IPS DF 4.7 (cell line): Measurements from ENCODE around the gene PRR16.
"Not testable (repeated sequence)": the region's sequence is repeated elsewhere in the genome, so short reads cannot be mapped to it uniquely, and the experiment has no call there.

ENCODE experiments used
- DNase-seq: peaks from one replicate; pipeline ENCODE4 v3.0.0-alpha.2; 2013; ENCODE audit warnings: low spot score; ENCODE audit errors: extremely low read depth

Gene PRR16

DNA sequence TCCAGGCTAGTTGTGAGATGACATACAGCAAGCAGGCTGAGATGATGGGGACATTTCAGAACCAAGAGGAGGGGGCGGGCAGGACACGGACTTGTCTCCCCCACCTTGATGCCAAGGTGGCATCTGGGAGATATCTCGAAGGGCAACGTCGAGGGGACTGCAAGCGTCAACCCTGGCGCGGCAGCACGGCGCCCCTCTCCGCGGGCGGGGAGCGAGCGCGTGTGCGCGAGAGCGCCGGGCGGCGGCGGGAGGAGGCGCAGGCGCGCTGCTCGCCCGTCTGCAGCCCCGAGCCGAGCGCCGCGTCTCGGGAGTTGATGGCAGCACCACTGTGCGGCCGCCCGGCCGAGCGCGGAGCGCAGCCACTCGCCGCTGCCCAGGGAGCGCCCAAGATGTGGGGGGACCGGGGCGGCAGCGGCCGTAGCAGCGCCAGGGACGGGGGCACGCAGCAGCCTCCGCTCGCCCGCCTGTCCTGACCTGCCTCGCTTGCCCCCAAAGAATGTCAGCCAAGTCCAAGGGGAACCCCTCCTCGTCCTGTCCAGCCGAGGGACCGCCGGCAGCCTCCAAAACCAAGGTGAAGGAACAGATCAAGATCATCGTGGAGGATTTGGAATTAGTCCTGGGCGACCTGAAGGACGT lies at the start of gene PRR16:
Gene PRR16 (plus strand): TSS at position 310 of the 636 bp plus-strand sequence.
- no peak for DNase-seq

DNA sequence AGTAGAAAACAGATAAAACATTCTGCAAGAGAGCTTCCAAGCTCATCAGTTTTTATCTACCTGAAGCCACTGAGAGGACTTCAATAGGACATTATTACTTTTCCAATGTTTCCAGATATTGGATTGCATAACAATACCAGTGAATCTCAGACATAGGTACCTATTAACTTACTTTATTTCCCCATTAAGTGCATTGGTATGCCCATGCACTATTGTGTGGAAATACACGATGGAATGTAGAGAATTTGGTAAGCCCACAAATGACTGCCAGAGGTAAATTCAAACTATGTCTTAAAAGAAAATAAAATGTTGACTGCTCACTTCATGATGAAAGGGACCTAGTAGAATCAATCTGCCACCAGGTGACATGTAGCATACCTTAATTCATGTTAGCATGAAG lies 48.1 kb upstream of the PRR16 start:
- no peak for DNase-seq

DNA sequence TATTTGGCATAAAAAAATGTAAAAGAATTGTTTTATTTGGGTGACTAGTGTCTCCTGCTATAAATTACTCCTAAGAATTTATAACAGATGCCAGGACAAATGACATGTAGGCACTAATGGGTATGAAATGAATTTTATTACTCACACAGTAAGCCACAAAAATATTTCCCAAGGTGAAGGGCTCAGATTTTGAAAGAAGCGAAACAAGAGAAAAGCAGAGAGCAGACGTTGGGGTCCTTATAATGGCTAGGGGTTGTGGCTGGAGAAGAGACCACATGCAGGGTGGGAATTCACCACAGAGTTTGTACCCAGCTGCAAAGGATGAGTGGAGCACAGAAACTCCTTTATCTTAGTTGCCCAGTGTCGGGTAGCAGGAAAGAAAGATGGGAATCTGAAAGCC lies 45.0 kb upstream of the PRR16 start:
- no peak for DNase-seq

DNA sequence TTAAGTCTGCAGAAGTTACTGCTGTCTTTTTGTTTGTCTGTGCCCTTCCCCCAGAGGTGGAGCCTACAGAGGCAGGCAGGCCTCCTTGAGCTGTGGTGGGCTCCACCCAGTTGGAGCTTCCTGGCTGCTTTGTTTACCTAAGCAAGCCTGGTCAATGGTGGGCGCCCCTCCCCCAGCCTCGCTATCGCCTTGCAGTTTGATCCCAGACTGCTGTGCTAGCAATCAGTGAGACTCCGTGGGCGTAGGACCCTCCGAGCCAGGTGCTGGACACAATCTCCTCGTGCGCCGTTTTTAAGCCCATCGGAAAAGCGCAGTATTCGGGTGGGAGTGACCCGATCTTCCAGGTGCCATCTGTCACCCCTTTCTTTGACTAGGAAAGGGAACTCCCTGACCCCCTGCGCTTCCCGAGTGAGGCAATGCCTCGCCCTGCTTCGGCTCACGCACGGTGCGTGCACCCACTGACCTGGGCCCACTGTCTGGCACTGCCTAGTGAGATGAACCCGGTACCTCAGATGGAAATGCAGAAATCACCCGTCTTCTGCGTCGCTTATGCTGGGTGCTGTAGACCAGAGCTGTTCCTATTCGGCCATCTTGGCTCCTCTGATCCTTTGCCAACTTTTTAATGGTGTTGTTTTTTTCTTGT lies 37.3 kb upstream of the PRR16 start:
- not testable (repeated sequence) for DNase-seq

DNA sequence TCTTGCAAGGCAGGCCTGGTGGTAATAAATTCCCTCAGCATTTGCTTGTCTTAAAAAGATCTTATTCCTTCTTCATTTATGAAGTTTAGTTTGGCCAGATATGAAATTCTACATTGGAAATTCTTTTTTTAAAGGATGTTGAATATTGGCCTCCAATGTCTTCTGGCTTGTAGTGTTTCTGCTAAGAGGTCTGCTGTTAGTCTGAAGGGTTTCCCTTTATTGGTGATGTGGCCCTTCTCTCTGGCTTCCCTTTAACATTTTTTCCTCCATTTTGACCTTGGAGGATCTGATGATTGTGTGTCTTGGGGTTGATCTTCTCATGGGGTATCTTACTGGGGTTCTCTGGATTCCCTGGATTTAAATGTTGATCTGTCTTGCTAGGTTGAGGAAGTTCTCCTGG lies 33.5 kb upstream of the PRR16 start:
- DNase-seq, result no peak

DNA sequence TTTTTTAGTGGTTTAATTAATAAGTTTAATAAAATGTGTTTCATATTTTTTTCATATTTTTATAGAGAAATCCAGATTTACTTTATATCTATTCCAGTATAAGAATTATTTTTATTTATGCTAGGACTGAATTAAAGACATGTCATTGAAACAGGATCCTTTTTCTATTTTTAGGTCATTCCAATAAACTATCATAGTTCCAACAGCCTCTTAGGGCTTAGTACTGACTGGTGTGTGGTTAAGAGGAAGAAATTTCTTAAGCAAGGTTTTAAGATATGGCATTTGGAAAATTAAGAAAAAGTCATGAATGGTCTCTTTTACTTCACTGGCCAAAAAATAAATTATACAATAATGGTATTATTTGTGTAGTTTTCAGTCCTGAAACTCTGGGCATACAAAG lies 31.2 kb upstream of the PRR16 start:
- DNase-seq, result no peak

DNA sequence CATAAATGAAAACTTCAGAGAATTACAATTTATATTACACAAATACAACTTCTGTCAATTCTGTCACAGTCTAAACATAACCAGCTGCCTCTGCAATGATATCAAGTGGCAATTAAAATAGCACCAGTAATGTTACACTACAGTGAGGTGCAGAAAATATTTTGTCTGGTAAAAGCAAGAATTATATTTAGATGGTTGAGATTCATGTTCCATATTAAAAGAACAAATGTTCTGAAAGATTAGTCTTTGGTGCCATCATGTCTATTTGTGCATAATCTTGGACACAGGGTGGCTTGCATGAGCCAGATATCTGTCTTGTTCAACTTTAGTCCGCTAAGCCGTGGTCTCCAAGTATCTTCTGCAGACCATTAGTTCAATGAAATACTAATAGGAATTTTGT lies 29.0 kb upstream of the PRR16 start:
- DNase-seq, result no peak

DNA sequence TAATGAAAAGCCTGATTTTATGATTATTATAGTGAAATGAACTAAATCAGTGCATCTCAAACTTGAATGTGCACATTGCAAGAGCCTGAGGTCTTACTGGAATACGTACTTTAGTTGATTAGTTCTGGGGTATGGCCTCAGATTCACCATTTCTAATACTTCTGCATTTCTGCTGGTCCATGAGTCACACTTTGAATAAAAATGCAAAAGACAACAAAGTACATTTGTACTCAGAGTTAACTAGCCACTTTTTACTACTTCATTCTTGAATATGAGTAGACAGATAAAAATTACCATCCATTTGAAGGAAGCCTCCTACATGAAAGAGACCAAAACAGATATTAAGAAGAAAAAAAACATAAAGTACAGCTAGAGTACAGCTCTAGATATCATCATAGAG lies 27.1 kb upstream of the PRR16 start:
- DNase-seq, result no peak

DNA sequence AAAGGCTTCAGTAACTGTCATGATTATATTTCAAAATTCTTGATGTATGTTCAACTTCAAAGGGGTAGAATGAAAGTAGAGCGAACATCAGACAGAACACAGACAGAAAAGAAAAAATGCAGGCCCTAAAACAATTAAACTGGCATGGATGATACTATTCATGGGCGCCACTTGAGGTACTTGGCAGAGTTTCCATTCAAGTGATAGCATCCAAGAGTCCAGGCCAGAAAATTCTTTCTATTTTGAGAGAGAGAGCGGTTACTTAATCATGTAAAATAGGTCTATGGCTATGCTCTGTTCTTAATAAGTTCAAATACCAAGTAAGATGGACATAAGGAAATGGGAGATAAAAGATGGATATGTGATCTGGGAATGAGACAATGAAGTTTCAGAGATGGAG lies 21.4 kb upstream of the PRR16 start:
- DNase-seq, result no peak

DNA sequence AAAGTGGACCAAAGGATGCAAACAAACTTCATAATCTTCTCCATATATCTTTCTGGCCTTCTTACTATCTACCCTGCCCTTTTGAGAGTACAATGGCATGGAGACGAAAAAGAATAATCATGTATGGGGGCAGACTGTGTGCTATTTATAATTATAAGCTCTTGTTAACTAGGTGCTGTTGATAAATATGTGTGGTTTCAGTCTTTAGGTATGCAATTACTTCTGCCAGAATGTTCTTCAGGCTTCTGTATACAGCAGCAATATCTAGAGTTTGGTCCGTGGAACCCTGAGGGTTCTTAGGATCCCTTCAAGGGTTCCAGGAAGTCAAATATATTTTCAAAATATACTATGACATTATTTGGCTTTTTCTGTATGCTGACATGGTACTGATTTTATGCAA lies 20.5 kb upstream of the PRR16 start:
- DNase-seq, result no peak

DNA sequence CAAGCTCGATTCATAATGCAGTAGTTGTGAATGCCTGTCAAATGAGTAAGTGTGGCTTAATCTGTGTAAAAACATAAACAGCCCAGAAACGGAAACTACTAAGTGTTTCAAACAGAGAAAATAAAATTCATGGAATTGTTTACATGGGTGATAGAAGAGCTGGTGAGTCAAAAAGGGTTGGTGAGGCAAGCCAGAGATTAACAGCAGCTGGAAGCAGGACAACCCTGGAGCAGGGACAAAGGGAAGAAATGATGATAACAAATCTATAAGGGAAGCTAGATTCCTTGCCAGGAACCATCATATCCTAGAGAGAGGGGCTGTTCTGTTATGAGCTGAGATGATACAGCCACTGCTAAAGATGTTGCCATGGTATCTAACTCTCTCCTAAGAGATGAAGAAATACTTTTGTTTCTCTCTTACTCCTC lies 18.0 kb upstream of the PRR16 start:
- DNase-seq, result no peak

DNA sequence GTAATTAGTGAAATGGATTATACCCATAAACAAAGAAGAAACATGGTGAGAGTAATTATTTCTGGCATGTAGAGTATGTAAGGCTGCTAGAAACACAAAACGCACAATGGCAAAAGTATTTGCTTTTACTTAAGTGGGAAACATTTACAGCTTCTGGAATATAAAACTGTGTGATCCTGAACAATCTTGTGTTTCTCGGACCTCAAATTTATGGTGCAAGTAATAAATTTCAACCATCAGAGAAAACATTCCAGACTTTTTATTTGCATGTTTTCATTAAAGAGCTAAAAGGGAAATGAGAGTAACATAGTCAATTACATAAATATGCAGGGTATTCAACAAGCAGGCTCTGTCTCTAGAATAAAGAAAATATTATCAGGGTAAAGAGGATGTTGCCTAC lies 17.2 kb upstream of the PRR16 start:
- no peak for DNase-seq

DNA sequence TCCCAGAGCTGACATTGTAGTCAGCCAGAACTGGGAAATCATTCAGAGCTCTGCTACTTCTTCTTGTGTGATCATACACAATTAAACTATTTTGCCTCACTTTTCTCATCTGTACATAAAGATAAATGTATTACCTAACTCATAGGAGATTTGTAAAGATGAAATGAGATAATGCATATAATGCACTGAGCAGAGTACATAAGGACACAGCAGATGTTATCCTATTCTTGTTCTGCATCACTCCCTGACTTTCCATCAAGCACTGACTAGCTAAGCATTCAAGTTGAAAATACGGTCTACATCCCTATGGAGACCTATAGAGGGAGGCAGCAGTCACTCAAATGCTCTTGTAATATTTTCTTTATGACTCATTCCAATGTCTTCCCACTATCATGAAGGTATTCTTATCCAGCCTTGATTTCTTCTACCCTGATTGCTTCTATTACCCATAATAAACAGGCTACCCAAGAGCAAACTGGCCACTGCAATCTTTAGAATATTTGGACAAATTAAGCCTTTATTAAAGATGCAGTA lies 16.3 kb upstream of the PRR16 start:
- no peak for DNase-seq

DNA sequence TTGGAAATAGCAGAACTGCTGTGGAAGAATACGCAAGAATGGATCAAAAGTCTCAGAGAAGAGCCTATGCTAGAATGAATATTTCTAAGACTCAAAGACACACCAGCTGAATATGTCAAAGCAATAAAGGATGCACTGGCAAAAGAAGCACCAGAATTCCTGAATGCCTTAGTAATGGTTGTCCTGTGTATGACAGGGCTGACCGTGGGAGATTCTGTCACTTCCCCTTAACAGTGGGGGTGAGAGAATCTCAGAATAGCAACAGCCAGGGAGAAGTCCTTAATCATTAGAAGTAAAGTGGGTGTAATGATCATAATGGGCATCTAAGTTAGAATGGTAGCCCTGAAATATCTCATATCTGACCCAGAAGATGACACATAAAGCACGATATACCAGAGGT lies 14.6 kb upstream of the PRR16 start:
- no peak for DNase-seq

DNA sequence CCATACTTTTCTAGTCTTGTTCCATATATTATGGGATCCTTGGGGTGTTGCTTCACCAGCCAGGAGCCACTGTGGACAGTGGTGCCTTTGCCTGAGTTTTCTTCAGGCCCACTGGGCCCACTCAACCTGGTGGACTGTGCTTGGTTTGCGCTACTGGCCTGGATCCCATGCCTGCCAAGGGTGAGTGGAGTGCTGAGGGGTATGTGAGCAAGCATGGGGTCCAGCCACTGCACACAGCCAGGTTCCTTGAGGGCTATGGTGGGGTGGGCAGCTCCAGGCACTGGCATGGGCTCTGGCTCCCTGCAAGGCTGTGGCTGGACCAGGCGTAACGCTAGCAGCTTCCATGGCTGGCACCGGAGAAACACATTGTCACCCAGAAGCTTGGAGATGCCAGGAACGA lies 13.2 kb upstream of the PRR16 start:
- DNase-seq, result no peak

DNA sequence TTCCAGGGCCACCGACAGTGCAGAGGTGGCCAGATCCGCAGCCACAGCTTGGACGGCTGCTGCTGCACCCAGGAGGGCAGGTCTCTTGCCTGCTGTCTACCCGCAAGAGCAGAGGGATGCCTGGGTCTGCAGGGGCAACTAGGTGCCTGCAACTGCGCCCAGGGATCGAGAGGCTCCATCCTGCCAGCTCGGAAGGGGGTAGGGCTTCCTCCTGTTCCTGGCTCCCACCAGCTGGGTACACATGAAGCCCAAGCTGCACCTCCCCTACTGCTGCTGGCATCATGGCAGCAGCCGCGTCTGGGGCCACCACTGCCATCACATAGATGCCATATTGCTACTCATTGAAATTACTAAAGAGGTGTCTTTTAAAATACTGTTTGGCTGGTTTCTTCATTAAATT lies 12.7 kb upstream of the PRR16 start:
- DNase-seq, result no peak

DNA sequence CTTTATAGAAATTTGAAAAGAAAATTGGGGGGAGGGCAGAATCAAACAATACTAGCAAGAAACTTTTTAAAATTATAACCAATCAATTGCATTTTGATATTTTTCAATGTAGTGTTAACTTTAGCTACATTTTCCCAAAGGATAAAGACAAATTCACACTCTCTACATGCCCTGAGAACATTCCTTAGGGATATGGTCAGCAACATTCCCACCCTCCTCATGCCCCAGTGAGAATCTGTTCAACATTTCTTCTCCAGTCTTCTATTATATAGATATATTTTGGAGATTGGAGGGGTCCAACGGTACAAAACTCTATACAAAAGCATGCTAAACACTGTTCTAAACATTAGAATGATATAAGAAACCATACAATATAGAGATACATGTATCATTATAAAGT lies 11.6 kb upstream of the PRR16 start:
- no peak for DNase-seq

DNA sequence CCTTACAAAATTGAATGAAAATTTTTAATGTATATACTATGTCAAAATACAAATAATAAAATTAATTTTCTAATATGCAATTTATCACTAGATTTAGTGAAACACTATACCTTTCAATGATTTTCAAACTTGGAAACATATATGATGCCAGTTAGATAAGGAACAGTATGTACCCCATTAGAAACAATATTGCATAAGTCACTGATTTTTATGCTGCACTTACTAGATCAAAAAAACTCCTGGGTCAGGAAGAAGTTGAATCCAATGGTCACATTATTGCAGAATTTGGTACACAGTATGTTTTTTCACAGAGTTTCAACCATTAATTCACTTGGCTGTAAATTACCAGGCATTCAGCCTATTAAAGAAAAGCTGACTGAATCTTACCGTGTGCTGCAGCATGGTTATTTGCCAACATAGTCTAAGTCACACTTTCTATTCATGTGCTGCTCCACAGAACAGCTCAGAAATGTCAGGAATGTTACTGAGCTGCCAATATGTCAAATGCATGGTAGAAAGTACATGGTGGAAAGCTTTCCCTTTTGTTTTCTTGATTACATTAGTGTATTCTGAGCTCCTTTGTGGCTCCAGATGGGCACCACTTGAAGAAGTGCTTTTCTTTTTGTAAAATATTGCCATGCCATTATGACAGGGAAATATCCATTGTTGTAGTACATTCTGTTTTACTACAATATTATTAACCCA lies 9.9 kb upstream of the PRR16 start:
- no peak for DNase-seq

DNA sequence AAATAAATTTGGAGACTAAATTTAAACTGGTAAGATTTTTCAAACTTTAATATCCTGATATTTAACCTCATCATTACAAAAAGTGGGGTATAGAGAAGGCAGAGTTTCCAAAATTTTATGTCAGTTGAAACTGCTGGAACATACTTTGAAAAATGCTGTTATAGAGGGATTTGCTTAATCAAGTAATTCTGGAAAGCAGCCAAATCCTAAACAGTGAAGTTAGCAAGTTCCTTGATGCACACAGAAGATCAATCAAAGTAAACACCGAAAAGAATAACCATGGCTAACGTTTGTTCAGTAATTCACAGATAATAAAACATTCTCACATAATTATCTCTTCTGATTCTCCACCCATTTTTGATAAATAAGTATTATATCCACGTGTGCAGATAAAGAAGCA lies 8.1 kb upstream of the PRR16 start:
- DNase-seq, result no peak

DNA sequence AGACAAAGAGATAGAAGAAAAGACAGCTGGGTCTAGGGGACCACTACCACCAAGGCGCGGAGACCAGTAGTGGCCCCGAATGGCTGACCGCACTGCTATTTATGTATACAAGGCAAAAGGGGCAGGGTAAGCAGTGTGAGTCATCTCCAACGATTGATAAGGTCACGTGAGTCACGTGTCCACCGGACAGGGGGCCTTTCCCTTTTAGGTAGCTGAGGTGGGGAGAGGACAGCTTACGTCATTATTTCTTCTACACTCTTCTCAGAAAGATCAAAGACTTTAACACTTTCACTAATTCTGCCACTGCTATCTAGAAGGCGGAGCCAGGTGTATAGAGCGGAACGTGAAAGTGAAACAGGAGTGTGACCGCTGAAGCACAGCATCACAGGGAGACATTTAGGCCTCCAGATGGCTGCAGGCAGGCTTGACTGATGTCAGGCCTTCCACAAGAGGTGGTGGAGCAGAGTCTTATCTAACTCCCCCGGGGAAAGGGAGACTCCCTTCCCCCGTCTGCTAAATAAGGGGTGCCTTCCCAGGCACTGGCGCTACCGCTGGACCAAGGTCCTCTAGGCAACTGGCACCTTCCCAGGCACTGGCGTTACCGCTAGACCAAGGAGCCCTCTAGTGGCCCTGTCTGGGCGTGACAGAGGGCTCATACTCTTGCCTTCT lies 6.1 kb upstream of the PRR16 start:
- no peak for DNase-seq

DNA sequence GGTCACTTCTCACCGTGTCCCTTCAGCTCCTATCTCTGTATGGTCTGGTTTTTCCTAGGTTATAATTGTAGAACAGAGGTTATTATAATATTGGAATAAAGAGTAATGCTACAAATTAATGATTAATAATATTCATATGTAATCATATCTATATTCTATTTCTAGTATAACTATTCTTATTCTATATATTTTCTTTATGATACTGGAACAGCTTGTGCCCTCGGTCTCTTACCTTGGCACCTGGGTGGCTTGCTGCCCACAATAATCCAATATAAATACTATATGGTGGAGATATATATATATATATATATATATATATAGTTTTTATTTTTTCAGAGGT lies 5.6 kb upstream of the PRR16 start:
- DNase-seq, result not testable (repeated sequence)

DNA sequence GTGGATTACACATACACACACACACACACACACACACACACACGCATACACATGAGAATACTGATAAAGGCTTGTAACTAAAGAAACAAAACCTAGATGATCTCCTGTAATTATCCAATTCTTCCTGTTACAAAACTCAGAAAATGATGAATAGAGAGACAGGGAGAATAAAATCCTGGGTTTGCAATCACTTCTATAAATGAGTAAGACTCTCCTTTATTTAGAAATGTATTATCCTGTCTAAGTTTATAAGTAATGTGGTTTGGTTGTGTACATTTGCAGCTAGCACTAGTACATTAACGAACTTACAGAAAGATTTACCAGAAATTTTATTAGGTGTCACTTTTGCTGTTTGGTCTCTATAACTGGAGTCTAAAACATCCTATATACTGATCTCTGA lies 2.8 kb upstream of the PRR16 start:
- no peak for DNase-seq
